ENCODE data around the gene TEX13A. TPM values are rescaled to one million over a fixed set of nuclear protein-coding genes. Genes with fewer than 3 reads are reported as not detected.

The TEX13A gene
- total and polyA plus RNA-seq, 2 of the 8 experiments (the other 6 are each of a cell fraction or from before 2014, with no cell fraction given): not detected

- WGBS, 2 experiments (ENCODE audit: extremely low coverage in 1 of 2, insufficient coverage in 1 of 2, insufficient read length in 1 of 2, insufficient replicate concordance in 2 of 2, low coverage in 1 of 2, low lambda C conversion rate in 2 of 2, missing lambda C conversion rate in 1 of 2): 71% methylated on average over 4 of the region's 5 CpGs; no CpG with 5 or more reads in 1 of the 2 experiments
- peak in 1 of 2 experiments; percentile 7 for DNase-seq (ENCODE audit: low read depth in 1 of 2, low spot score in 2 of 2)
These were observed 6.0 kb upstream of the TEX13A start for GRCh38 chrX:105226499-105226898.

More at GRCh38 chrX:105226499-105226898, 6.0 kb upstream of the TEX13A start:
- Histone ChIP-seq H2BK120ac (replicated peaks; ENCODE audit: low read depth, low read length) (no peak overlapping the region), H3K4ac (replicated peaks; ENCODE audit: insufficient read length, low read depth, low read length) (no peak overlapping the region), H3K4me1 (replicated peaks in 1 of 4; ENCODE audit: control insufficient read depth in 3 of 4, insufficient read depth in 4 of 4, low read length in 3 of 4) (no peaks in the 10 kb centered on the region), H3K79me1 (ENCODE audit: low read depth, low read length) (no peaks in the 10 kb centered on the region), H3K79me2 (ENCODE audit: control insufficient read depth in 1 of 2, insufficient read depth in 2 of 2, low read length in 2 of 2) (no peaks in the 10 kb centered on the region), H4K5ac (ENCODE audit: insufficient read length, low read depth, low read length) (no peak overlapping the region), H3K9ac (replicated peaks in 1 of 4; ENCODE audit: extremely low read depth in 1 of 4, low read depth in 3 of 4, low read length in 3 of 4) (no peak overlapping the region), H2AFZ (ENCODE audit: low read length) (no peak overlapping the region), H2BK5ac (ENCODE audit: low read depth, low read length) (no peak overlapping the region), H3K27me3 (replicated peaks in 1 of 4; ENCODE audit: control insufficient read depth in 3 of 4, extremely low read depth in 1 of 4, insufficient read depth in 3 of 4, low read length in 3 of 4) (no peaks in the 10 kb centered on the region), H3K4me2 (ENCODE audit: insufficient read depth in 1 of 2, low read depth in 2 of 2, low read length in 2 of 2) (no peak overlapping the region; a peak in 1 of 4 replicates), H2BK20ac (ENCODE audit: low read length) (no peak overlapping the region), H3K4me3 (ENCODE audit: extremely low read depth in 1 of 4, insufficient read depth in 2 of 4, low read depth in 3 of 4, low read length in 4 of 4) (no peak overlapping the region), H2AK5ac (ENCODE audit: low read depth, low read length) (no peak overlapping the region), H3K14ac (ENCODE audit: insufficient read length) (no peak overlapping the region), H3K9me3 (ENCODE audit: insufficient read depth in 2 of 2, low read depth in 1 of 2, low read length in 1 of 2) (no peaks in the 10 kb centered on the region), H4K20me1 (replicated peaks in 1 of 2; ENCODE audit: control insufficient read depth in 1 of 2, insufficient read depth in 2 of 2, low read length in 2 of 2) (no peaks in the 10 kb centered on the region), H4K8ac (ENCODE audit: extremely low read depth, insufficient read depth, low read length) (no peak overlapping the region), H3K56ac (replicated peaks; ENCODE audit: insufficient read length, low read depth, low read length) (no peak overlapping the region), H3K23ac (ENCODE audit: insufficient read length) (no peak overlapping the region), H4K91ac (replicated peaks; ENCODE audit: insufficient read length, low read length) (no peak overlapping the region), H2BK12ac (ENCODE audit: low read depth, low read length) (no peak overlapping the region), H3K36me3 (ENCODE audit: control insufficient read depth in 2 of 4, insufficient read depth in 4 of 4, low read length in 3 of 4) (no peaks in the 10 kb centered on the region), H3K27ac (ENCODE audit: low read depth, low read length) (no peak overlapping the region), H3K23me2 (ENCODE audit: low read depth, low read length) (no peaks in the 10 kb centered on the region), H2BK15ac (ENCODE audit: low read length) (no peak overlapping the region), H3K18ac (ENCODE audit: extremely low read depth, low read length) (no peak overlapping the region; the same call in 1 of the 2 replicates)
- TF ChIP-seq TCF12 (IDR thresholded peaks at IDR 0.05; ENCODE audit: low read depth, low read length) (0 out of 2 replicates have a peak, but pooled peaks have one; percentile 53), EGR1 (IDR thresholded peaks at IDR 0.05; ENCODE audit: borderline replicate concordance, low read depth, low read length) (no peak)
- POLR2A ChIA-PET (ENCODE audit: partially characterized antibody): no interaction called here
- no peak for FAIRE-seq
- CTCF ChIA-PET (ENCODE audit: partially characterized antibody): no interaction called here

Measured in H1 (cell line).